Testis (tissue), 2 donors: ENCODE measurements around the gene NEU1.

Experiments used
- CTCF ChIP-seq, 3 experiments: fragments of 450-650 bp in 2 of 3; fragments of 200-600 bp in 1 of 3; sonication (generic) in 1 of 3; IDR thresholded peaks; one replicate each; pipeline ENCODE4 v1.5.1; 2016 to 2019; ENCODE audit warnings: antibody characterized with exemption in 3 of 3, mild to moderate bottlenecking in 2 of 3, moderate library complexity in 1 of 3
- POLR2A ChIP-seq: fragments of 450-650 bp; IDR thresholded peaks from one replicate; pipeline ENCODE4 v1.6.1; 2017; ENCODE audit warnings: antibody characterized with exemption, mild to moderate bottlenecking, moderate library complexity

GRCh38 chr6:31896493-31896855 is 33.9 kb upstream of the NEU1 start:
- TF ChIP-seq CTCF (IDR thresholded peaks at IDR 0.05) (no peak), POLR2A (no peak)
